Neural cell (in vitro differentiated cells): ENCODE results near the gene MAGEF1. TPM values are rescaled to one million over a fixed set of nuclear protein-coding genes. Genes with fewer than 3 reads are reported as not detected.

Source experiments
- H2AFZ ChIP-seq: fragments of 200-600, 300-800 bp; sonication (generic), shearing (Covaris generic); 2 replicates; pipeline ENCODE4 v1.6.0; 2014; ENCODE audit warnings: low read depth, mild to moderate bottlenecking, antibody characterized with exemption, low read length, moderate library complexity
- H3F3A ChIP-seq: fragments of 200-600 bp; shearing (Covaris generic); 2 replicates; pipeline ENCODE4 v1.6.1; 2016; ENCODE audit warnings: mild to moderate bottlenecking, moderate library complexity, mixed read lengths, antibody characterized with exemption, low read length; ENCODE audit not compliant: insufficient read depth, poor library complexity, severe bottlenecking
- H3K27ac ChIP-seq: fragments of 200-600, 300-800 bp; sonication (generic), shearing (Covaris generic); 2 replicates; pipeline ENCODE4 v1.5.1; 2014; ENCODE audit warnings: mild to moderate bottlenecking, low read length, moderate library complexity
- H3K27me3 ChIP-seq: fragments of 300-800, 200-600 bp; sonication (generic), shearing (Covaris generic); 2 replicates; pipeline ENCODE4 v1.6.0; 2014; ENCODE audit warnings: mild to moderate bottlenecking, low read depth, low read length, moderate library complexity; ENCODE audit not compliant: insufficient read depth
- H3K36me3 ChIP-seq: fragments of 300-800, 200-600 bp; sonication (generic), shearing (Covaris generic); 2 replicates; pipeline ENCODE4 v1.5.1; 2014; ENCODE audit warnings: mild to moderate bottlenecking, antibody characterized with exemption, low read length, moderate library complexity; ENCODE audit not compliant: insufficient read depth
- H3K4me2 ChIP-seq: fragments of 300-800, 200-600 bp; sonication (generic), shearing (Covaris generic); 2 replicates; pipeline ENCODE4 v1.6.0; 2014; ENCODE audit warnings: mild to moderate bottlenecking, low read length
- H3K4me3 ChIP-seq: fragments of 300-800, 200-600 bp; sonication (generic), shearing (Covaris generic); 2 replicates; pipeline ENCODE4 v1.5.1; 2014; ENCODE audit warnings: mild to moderate bottlenecking, low read length, moderate library complexity
- H3K79me2 ChIP-seq: fragments of 200-600 bp; shearing (Covaris generic); replicated peaks from 2 replicates; pipeline ENCODE4 v1.6.0; 2014; ENCODE audit warnings: mild to moderate bottlenecking, low read length, moderate library complexity; ENCODE audit not compliant: insufficient read depth
- H3K9ac ChIP-seq: fragments of 300-800, 200-600 bp; sonication (generic), shearing (Covaris generic); 2 replicates; pipeline ENCODE4 v1.6.1; 2016; ENCODE audit warnings: mild to moderate bottlenecking, low read length, mixed read lengths
- H3K9me2 ChIP-seq: fragments of 200-600 bp; shearing (Covaris generic); 2 replicates; pipeline ENCODE4 v1.6.1; 2016; ENCODE audit warnings: mild to moderate bottlenecking, low read length, mixed read lengths; ENCODE audit not compliant: insufficient read depth
- H3K9me3 ChIP-seq: fragments of 200-600, 300-800 bp; sonication (generic), shearing (Covaris generic); 2 replicates; pipeline ENCODE4 v1.6.1; 2016; ENCODE audit warnings: mild to moderate bottlenecking, mixed run types, low read length, moderate library complexity, mixed read lengths
- H4K20me1 ChIP-seq: fragments of 200-600 bp; shearing (Covaris generic); 2 replicates; pipeline ENCODE4 v1.6.1; 2016; ENCODE audit warnings: mild to moderate bottlenecking, mixed run types; ENCODE audit not compliant: insufficient read depth
- EZH2 ChIP-seq: fragments of 200-600, 300-800 bp; shearing (Covaris generic), sonication (generic); IDR thresholded peaks from 2 replicates; pipeline ENCODE4 v1.6.1; 2014; ENCODE audit warnings: antibody characterized with exemption, low read length, borderline replicate concordance, mild to moderate bottlenecking; ENCODE audit not compliant: insufficient read depth, poor library complexity, severe bottlenecking
- POLR2AphosphoS5 ChIP-seq: IDR thresholded peaks from 2 replicates; pipeline ENCODE4 v1.6.1; 2012
- SMC3 ChIP-seq: fragments of 450-650 bp; conservative IDR thresholded peaks from 2 replicates; pipeline ENCODE4 v1.6.1; 2014; ENCODE audit warnings: antibody characterized with exemption, mild to moderate bottlenecking, moderate library complexity; ENCODE audit not compliant: poor library complexity
- polyA plus RNA-seq: library from polyadenylated mRNA; depleted of rRNA; stranded (reverse); fragments of >200 nt; gene quantifications from 2 replicates; pipeline ENCODE4 v1.2.3, GENCODE V29; 2014

The MAGEF1 gene
- polyA plus RNA-seq, 1 donor from 2014 or later: 103 TPM

- Histone ChIP-seq H3K27ac (no peak overlapping the region), H3K9ac (no peak overlapping the region), H3K79me2 (no peaks in the 10 kb centered on the region), H2AFZ (no peak overlapping the region), H3F3A (no peaks in the 10 kb centered on the region), H3K4me3 (no peak overlapping the region), H3K9me3 (no peaks in the 10 kb centered on the region), H3K36me3 (no peaks in the 10 kb centered on the region), H3K4me2 (no peak overlapping the region), H3K27me3 (no peaks in the 10 kb centered on the region), H4K20me1 (no peaks in the 10 kb centered on the region), H3K9me2 (no peaks in the 10 kb centered on the region)
- TF ChIP-seq SMC3 (no peak), EZH2 (no peak), POLR2AphosphoS5 (no peak)
Observed at GRCh38 chr3:184660931-184661330, 50.9 kb downstream of the MAGEF1 start.

Other genes starting within 250 kb of the MAGEF1 start
- 4.3 and 5.9 TPM in 2 replicates for gene EPHB3, start 150.3 kb downstream of the MAGEF1 start, polyA plus RNA-seq
- gene VPS8, start 100.1 kb upstream of the MAGEF1 start, polyA plus RNA-seq: 146 TPM in 2 replicates